Effector memory CD8-positive, alpha-beta T cell (primary cell): ENCODE data around the gene TRIM5.
A peak's percentile ranks its signal among the peaks of the same experiment; 100 is the strongest.
"Not testable (repeated sequence)": the region's sequence is repeated elsewhere in the genome, so short reads cannot be mapped to it uniquely, and the experiment has no call there.

Experiments used
- ATAC-seq: fragments of 150-1000 bp; cut with Tn5 transposase; replicated peaks from 2 replicates; pipeline ENCODE4 v1.10.0; 2021; ENCODE audit warnings: mild to moderate bottlenecking, moderate library complexity
- DNase-seq, 3 experiments: peaks; one replicate each; pipeline ENCODE4 v3.0.0; 2021
- H3K27ac Mint-ChIP-seq, 2 donors: one replicate each; pipeline ENCODE4 v1.8.0; 2022; ENCODE audit warnings: mild to moderate bottlenecking in 2 of 2, mixed read lengths in 2 of 2, moderate library complexity in 2 of 2
- H3K27me3 Mint-ChIP-seq, 2 donors: one replicate each; pipeline ENCODE4 v1.8.0; 2022; ENCODE audit warnings: mixed read lengths in 2 of 2
- H3K36me3 Mint-ChIP-seq: one replicate; pipeline ENCODE4 v1.8.0; 2022; ENCODE audit warnings: mild to moderate bottlenecking, moderate library complexity, mixed read lengths; ENCODE audit not compliant: insufficient read depth
- H3K4me1 Mint-ChIP-seq, 2 donors: one replicate each; pipeline ENCODE4 v1.8.0; 2022; ENCODE audit warnings: low read depth in 2 of 2, mixed read lengths in 2 of 2
- H3K4me3 Mint-ChIP-seq, 2 donors: one replicate each; pipeline ENCODE4 v1.8.0; 2022; ENCODE audit warnings: mild to moderate bottlenecking in 2 of 2, mixed read lengths in 2 of 2, moderate library complexity in 2 of 2
- H3K9me3 Mint-ChIP-seq, 2 donors: one replicate each; pipeline ENCODE4 v1.8.0; 2022; ENCODE audit warnings: mixed read lengths in 2 of 2
- total RNA-seq, 9 experiments: gene quantifications; one replicate each; lab custom pipeline; 2026; lab: John Stamatoyannopoulos, UW

Gene TRIM5, protein sequence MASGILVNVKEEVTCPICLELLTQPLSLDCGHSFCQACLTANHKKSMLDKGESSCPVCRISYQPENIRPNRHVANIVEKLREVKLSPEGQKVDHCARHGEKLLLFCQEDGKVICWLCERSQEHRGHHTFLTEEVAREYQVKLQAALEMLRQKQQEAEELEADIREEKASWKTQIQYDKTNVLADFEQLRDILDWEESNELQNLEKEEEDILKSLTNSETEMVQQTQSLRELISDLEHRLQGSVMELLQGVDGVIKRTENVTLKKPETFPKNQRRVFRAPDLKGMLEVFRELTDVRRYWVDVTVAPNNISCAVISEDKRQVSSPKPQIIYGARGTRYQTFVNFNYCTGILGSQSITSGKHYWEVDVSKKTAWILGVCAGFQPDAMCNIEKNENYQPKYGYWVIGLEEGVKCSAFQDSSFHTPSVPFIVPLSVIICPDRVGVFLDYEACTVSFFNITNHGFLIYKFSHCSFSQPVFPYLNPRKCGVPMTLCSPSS
- 6.7 to 37.9 (median 17.1) reads per million in 9 experiments for total RNA-seq

DNA sequence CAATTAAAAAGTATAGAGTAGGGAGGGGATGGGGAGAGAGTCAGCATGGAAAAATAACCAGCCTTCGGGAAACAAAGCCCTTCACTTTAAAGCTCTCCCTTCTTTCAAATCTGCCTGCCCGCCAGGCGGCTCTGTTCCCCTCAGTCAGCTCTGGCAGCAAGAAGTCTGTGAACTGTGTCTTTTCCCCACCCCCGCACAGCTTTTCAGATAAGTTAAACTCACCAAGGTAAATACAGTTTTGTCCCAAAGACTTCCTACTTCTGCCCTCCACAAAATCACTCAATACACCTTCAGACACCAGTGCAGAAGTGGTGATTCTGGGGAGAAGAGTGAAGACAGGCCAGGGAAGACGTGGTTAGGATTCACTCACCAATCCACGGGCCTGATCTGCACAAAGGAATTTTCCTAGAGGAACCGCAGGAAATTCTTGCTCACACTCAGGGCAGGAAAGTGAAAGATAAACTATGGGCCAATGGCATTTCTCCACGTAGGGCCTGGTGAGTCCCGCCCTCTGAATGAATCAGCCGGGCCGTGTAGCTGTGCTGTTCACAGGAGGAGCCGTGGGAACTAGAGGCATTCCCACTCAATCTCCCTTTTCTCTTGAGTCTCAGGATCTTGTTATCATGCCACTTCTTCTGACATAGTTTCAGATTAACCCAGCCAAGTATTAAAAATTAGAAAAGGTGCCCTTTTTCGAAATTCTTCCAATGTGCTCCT lies at the start of gene TRIM5:
Gene TRIM5 (minus strand): TSS at position 429 of the 717 bp plus-strand sequence. CDS start 4,897 bp downstream, outside the sequence.
- peak within 1 kb of the TSS; percentile 95 to 96 for H3K27ac Mint-ChIP-seq
- H3K4me3 Mint-ChIP-seq, result peak within 1 kb of the TSS; percentile 88
- ATAC-seq (peak; percentile 79), DNase-seq (peak; percentile 63 to 70 (median 64))
- H3K27me3 Mint-ChIP-seq, result no peaks in the 10 kb centered on the region
- no peaks in the 10 kb centered on the region for H3K9me3 Mint-ChIP-seq
- peaks cover 20% of the 10 kb centered on the region for H3K36me3 Mint-ChIP-seq
- H3K4me1 Mint-ChIP-seq, result peaks cover 16 to 40% of the 10 kb centered on the region in 2 donors

DNA sequence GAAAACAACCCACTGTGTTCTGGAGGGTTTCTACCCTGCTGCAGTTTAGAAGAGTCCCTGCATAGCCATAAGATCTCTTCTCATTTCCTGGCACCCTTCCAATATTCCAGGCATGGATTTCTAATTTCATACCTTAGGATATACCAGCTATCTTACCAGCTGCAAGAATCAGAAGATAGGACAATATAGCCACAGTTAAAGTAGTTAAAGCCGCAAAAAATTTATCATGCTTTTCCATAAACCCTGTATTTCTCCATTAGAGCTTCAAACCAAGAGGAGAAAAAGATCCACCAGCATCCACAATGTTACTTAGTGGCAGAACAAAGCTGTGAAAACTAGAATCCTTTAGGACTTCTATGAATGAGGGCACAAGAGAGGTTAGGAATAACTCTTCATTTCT lies 42.8 kb upstream of the TRIM5 start:
- Mint-ChIP-seq H3K27ac (no peak overlapping the region), H3K4me1 (no peaks in the 10 kb centered on the region), H3K9me3 (no peaks in the 10 kb centered on the region), H3K27me3 (peaks cover 7% of the 10 kb centered on the region in 2 donors), H3K36me3 (no peaks in the 10 kb centered on the region), H3K4me3 (no peak overlapping the region)
- no peak for DNase-seq
- no peak for ATAC-seq

DNA sequence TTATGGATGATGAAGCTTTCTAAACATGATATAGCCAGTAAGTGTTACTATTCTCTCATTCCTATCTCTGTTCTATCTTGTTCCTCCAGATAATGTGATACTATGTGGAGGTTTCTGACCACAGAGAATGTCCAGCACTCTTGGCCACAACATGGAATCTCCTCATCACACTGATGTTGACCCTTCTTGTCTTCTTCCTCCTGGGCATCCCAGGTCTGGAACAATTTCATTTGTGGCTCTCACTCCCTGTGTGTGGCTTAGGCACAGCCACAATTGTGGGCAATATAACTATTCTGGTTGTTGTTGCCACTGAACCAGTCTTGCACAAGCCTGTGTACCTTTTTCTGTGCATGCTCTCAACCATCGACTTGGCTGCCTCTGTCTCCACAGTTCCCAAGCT lies 41.5 kb upstream of the TRIM5 start:
- ATAC-seq (no peak), DNase-seq (no peak)
- peaks cover under 1% of the 10 kb centered on the region for H3K36me3 Mint-ChIP-seq
- H3K27ac Mint-ChIP-seq, result no peak overlapping the region
- H3K9me3 Mint-ChIP-seq, result no peaks in the 10 kb centered on the region
- H3K4me1 Mint-ChIP-seq, result peaks cover 0 to under 1% of the 10 kb centered on the region in 2 donors
- peaks cover 7% of the 10 kb centered on the region in 2 donors for H3K27me3 Mint-ChIP-seq
- H3K4me3 Mint-ChIP-seq, result no peak overlapping the region

DNA sequence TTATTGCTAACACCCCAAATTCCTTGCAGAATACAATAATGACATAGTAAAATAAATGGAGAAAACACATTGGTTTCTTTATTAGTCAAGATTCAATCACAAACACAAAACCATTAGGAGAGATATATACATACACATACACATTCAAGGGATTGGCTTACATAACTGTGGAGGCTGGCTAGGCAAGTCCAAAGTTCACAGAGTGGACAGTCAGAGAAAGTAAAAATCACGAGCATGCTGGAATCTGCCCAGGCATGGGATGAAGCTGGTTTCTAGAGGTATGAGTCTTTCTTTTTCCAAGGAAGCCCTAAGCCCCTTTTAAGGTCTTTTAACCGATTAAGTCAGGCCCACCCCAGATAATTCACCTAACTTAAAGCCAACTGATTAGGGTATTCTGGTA lies 37.7 kb upstream of the TRIM5 start:
- Mint-ChIP-seq H3K27me3 (peaks cover 0 to 7% of the 10 kb centered on the region in 2 donors), H3K9me3 (peaks cover 5 to 11% of the 10 kb centered on the region in 2 donors), H3K36me3 (peaks cover 3% of the 10 kb centered on the region), H3K27ac (no peak overlapping the region), H3K4me3 (no peak overlapping the region), H3K4me1 (peaks cover 0 to 3% of the 10 kb centered on the region in 2 donors)
- DNase-seq (no peak), ATAC-seq (no peak)

DNA sequence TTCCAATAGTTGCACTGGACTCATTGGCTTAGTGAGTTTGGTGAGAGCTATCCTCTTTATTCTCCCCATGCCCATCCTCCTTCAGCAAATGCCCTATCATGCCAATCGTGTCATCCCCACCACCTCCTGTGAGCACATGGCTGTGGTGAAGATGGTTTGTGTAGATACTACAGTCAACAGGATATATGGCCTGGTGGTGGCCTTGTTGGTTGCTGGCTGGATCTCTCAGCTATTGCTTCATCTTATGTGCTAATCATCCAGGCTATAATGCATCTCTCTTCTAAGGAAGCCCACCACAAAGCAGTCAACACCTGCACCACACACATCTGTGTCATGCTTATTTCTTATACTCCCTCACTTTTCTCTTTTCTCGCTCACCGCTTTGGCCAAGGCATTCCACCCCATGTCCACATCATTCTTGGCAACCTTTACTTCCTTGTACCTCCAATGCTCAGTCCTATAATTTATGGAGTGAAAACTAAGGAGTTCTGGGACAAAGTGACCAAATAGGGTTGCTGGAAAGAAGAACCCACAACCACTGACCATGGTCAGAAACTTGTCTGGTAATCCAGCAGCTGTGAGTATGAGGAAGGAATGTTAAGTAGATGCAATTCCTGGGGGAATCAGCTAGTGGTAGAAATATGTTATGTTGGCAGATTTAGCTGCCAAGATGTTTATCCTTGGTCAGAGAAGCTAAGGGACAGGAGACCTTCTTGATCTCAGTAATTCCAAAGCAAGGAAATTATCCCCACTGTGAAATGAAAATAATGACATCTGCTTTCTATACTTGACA lies 35.0 kb upstream of the TRIM5 start:
- H3K27ac Mint-ChIP-seq, result peak overlapping the region in 1 of 2 donors; percentile 24
- H3K4me1 Mint-ChIP-seq, result peaks cover 0 to 3% of the 10 kb centered on the region in 2 donors
- H3K9me3 Mint-ChIP-seq, result peaks cover 5 to 11% of the 10 kb centered on the region in 2 donors
- no peak for ATAC-seq
- no peak overlapping the region for H3K4me3 Mint-ChIP-seq
- no peaks in the 10 kb centered on the region for H3K27me3 Mint-ChIP-seq
- peaks cover 3% of the 10 kb centered on the region for H3K36me3 Mint-ChIP-seq
- DNase-seq, result no peak

DNA sequence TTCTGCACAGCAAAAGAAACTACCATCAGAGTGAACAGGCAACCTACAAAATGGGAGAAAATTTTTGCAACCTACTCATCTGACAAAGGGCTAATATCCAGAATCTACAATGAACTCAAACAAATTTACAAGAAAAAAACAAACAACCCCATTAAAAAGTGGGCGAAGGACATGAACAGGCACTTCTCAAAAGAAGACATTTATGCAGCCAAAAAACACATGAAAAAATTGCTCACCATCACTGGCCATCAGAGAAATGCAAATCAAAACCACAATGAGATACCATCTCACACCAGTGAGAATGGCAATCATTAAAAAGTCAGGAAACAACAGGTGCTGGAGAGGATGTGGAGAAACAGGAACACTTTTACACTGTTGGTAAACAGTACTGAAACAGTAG lies 31.6 kb upstream of the TRIM5 start:
- DNase-seq, H3K27ac Mint-ChIP-seq, ATAC-seq, H3K36me3 Mint-ChIP-seq, H3K27me3 Mint-ChIP-seq, H3K4me3 Mint-ChIP-seq, H3K4me1 Mint-ChIP-seq: not testable (repeated sequence)
- peaks cover 5 to 11% of the 10 kb centered on the region in 2 donors for H3K9me3 Mint-ChIP-seq

DNA sequence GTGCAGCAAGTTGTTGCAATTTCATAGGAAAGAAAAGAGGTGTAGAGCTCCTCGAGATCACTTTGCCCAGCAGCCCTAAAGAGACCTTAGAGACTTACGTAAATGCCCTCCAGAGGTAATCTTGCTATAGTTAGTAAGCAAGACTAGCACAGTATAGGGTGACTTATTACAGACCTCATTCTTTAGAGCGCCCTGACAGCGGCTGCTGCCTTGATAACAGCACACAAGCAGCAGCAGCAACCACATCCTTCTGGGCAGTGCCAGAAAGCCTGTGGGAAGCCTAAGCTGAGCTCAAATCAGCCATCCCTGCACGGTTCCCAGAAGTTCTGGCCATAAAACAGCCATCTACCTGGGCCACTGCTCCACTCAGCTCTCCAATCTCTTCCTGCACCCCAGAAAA lies 28.8 kb upstream of the TRIM5 start:
- Mint-ChIP-seq H3K4me1 (no peaks in the 10 kb centered on the region), H3K36me3 (peaks cover 23% of the 10 kb centered on the region), H3K4me3 (no peak overlapping the region), H3K27me3 (no peaks in the 10 kb centered on the region), H3K27ac (peak overlapping the region in 1 of 2 donors; percentile 81), H3K9me3 (no peaks in the 10 kb centered on the region)
- no peak for ATAC-seq
- DNase-seq, result no peak

DNA sequence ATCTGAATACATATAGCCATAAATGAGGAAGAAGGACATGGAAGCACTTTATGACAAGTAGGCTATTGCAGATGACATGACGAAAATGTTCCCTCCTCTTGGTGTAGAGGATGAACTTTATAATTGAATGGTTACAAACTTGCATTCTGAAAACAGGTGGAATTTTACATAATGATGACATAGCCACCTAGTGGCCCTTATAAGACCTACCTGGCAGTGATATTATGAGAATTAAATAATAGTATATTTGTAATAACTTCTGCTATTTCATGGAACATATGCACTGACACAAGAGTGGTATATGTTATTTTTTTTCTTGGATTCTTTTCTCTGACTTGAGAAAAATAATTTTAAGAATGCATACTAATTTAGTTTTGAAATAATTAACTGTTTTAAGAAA lies 27.6 kb upstream of the TRIM5 start:
- peak; percentile 58 for ATAC-seq
- Mint-ChIP-seq H3K4me1 (peaks cover 0 to 5% of the 10 kb centered on the region in 2 donors), H3K27ac (peak overlapping the region in 1 of 2 donors; percentile 44), H3K36me3 (peaks cover 35% of the 10 kb centered on the region), H3K9me3 (no peaks in the 10 kb centered on the region), H3K4me3 (no peak overlapping the region), H3K27me3 (no peaks in the 10 kb centered on the region)
- DNase-seq, result no peak

DNA sequence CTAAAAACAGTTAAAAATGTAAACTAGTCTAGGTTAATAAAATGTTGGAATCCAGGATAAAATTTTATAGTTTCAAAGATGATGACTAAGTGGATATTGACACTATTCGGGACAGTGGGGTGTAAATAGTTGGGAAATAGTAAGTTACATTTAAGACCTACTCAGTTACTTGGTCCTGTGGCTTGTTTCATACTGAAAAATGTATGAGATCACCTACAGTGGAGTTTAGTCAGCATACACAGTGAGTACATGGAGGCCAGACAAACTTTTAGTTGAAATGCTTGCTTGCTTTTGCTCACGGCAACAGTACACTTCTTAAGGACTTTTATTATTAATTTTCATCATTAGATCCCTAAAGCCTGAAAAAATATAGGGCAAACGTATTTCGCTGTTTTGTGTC lies 20.8 kb upstream of the TRIM5 start:
- H3K4me1 Mint-ChIP-seq, result peaks cover 9 to 39% of the 10 kb centered on the region in 2 donors
- ATAC-seq (no peak), DNase-seq (no peak)
- peaks cover 88% of the 10 kb centered on the region for H3K36me3 Mint-ChIP-seq
- H3K9me3 Mint-ChIP-seq, result no peaks in the 10 kb centered on the region
- peak overlapping the region; percentile 59 to 86 for H3K27ac Mint-ChIP-seq
- H3K4me3 Mint-ChIP-seq, result peak overlapping the region in 1 of 2 donors; percentile 26
- no peaks in the 10 kb centered on the region for H3K27me3 Mint-ChIP-seq

DNA sequence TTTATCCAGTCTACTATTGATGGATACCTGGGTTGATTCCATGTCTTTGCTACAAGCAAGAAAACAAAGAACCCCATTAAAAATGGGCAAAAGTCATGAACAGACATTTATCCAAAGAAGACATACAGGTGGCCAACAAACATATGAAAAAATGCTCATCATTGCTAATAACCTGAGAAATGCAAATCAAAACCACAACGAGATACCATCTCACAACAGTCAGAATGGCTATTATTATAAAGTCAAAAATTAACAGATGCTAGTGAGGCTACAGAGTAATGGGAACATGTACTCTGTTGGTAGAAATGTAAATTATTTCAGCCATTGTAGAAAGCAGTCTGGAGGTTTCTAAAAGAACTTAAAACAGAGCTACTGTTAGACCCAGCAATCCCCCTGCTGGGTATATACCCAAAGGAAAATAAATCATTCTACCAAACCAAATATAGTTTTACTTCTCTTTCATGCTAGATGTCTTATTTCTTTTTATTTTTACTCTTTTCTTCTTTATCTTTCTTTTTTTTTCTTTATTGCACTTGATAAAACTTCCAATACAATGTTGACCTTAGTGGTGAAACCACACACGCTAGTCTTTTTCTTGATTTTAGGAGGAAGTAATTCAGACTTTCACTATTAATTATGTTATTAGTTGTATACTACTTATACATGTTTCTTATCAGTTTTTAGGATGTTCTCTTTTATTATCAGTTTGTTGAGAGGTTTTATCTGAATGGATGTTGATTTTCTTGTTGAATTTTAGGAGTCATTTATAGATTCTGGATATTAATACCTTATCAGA lies 19.1 kb upstream of the TRIM5 start:
- peak; percentile 26 for ATAC-seq
- H3K4me1 Mint-ChIP-seq, result peaks cover 9 to 41% of the 10 kb centered on the region in 2 donors
- H3K27ac Mint-ChIP-seq, result peak overlapping the region; percentile 39 to 86
- no peaks in the 10 kb centered on the region for H3K27me3 Mint-ChIP-seq
- no peaks in the 10 kb centered on the region for H3K9me3 Mint-ChIP-seq
- H3K36me3 Mint-ChIP-seq, result peaks cover 88% of the 10 kb centered on the region
- H3K4me3 Mint-ChIP-seq, result peak overlapping the region in 1 of 2 donors; percentile 23
- no peak for DNase-seq

DNA sequence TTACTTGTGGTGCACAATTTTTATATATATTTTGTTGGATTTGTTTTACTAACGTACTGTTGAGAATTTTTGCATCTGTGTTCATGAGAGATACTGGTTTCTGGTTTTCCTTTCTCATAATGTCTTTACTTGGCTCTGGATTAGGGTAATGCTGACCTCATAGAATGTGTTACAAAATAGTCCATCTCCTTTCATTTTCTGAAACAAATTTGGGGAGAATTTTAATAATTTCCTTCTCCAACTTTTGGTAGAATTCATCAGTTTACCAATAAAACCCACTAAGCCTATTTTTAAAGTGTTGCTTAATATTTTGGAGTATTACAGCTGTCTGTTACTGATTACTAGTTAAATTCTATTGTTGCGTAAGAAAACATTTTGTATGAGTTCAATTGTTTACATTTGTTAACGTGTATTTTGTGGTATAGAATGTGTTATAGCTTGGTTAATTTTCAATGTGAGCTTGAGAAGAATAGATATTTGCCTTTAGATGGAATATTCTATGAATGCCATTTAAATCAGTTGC lies 16.2 kb upstream of the TRIM5 start:
- Mint-ChIP-seq H3K27me3 (no peaks in the 10 kb centered on the region), H3K27ac (peak overlapping the region; percentile 35 to 72), H3K9me3 (no peaks in the 10 kb centered on the region), H3K4me3 (no peak overlapping the region), H3K4me1 (peaks cover 16 to 52% of the 10 kb centered on the region in 2 donors), H3K36me3 (peaks cover 90% of the 10 kb centered on the region)
- DNase-seq (no peak), ATAC-seq (no peak)

DNA sequence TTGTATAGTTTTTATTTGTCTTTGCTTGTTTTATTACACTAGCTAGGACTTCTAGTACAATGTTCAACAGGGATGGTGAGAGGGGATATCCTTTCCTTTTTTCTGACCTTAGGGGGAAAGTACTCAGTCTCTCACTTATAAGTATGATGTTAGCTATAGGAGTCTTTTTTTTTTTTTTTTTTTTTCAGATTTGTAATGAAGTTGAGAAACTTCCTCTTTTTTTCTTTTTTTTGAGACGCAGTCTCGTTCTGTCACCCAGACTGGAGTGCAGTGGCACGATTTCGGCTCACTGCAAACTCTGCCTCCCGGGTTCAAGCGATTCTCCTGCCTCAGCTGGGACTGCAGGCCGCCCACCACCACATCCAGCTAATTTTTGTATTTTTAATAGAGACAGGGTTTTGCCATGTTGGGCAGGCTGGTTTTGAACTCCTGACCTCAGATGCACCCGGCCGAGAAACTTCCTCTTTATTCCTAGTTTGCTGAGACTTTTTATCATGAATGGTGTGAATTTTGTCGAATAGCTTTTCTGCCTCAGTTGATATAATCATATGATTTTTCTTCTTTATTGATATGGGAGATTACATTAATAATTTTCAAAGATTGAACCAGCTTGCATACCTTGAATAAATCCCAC lies 15.7 kb upstream of the TRIM5 start:
- no peaks in the 10 kb centered on the region for H3K27me3 Mint-ChIP-seq
- DNase-seq (no peak), ATAC-seq (no peak)
- H3K9me3 Mint-ChIP-seq, result no peaks in the 10 kb centered on the region
- H3K4me1 Mint-ChIP-seq, result peaks cover 22 to 56% of the 10 kb centered on the region in 2 donors
- peaks cover 90% of the 10 kb centered on the region for H3K36me3 Mint-ChIP-seq
- peak overlapping the region in 1 of 2 donors; percentile 13 for H3K4me3 Mint-ChIP-seq
- H3K27ac Mint-ChIP-seq, result peak overlapping the region in 1 of 2 donors; percentile 72
